ENCODE results near the gene PDHB. TPM values are rescaled to one million over a fixed set of nuclear protein-coding genes. Genes with fewer than 3 reads are reported as not detected.

The PDHB gene
- total and polyA plus RNA-seq, 10 donors: 46.6 to 82.1 (median 63.8) TPM

GRCh38 chr3:58466899-58467563 is 33.4 kb upstream of the PDHB start:
- no peaks in the 10 kb centered on the region for H3K27me3 ChIP-seq (replicated peaks in 1 of 7)
- 90 to 96% (median 94%) methylated on average over 4 of the region's 4 CpGs for WGBS, 5 donors
- peaks cover 8 to 37% (median 19%) of the 10 kb centered on the region in 6 donors for H3K4me1 ChIP-seq
- no peak overlapping the region for H3K27ac ChIP-seq
- no peaks in the 10 kb centered on the region for H3K36me3 ChIP-seq
- H3K9me3 ChIP-seq: no peaks in the 10 kb centered on the region
- no peak overlapping the region for H3K4me3 ChIP-seq
- no peak for DNase-seq
- intact Hi-C loops (cut with DNase I; ENCODE audit: low total_unique reads): loop anchor here (10.0 kb wide), 1 partner anchor 68 kb away; the partner anchor contains the start of gene ACOX2
- TF ChIP-seq POLR2A (IDR thresholded peaks at IDR 0.05): no peak
- no peak for TF ChIP-seq CTCF (IDR thresholded peaks at IDR 0.05 in 8 of 11, conservative IDR thresholded peaks at IDR 0.05 in 3 of 11)
- no peak for TF ChIP-seq POLR2AphosphoS5 (IDR thresholded peaks at IDR 0.05)

- intact Hi-C loops (cut with DNase I; ENCODE audit: low total_unique reads): loop anchor here (10.0 kb wide), 1 partner anchor 70 kb away; the partner anchor contains the start of gene ACOX2
- no peak for TF ChIP-seq POLR2A (IDR thresholded peaks at IDR 0.05)
- TF ChIP-seq POLR2AphosphoS5 (IDR thresholded peaks at IDR 0.05): no peak
- no peak for TF ChIP-seq CTCF (IDR thresholded peaks at IDR 0.05 in 8 of 11, conservative IDR thresholded peaks at IDR 0.05 in 3 of 11)
- DNase-seq: no peak
- no peaks in the 10 kb centered on the region for H3K36me3 ChIP-seq
- H3K4me1 ChIP-seq: peaks cover 8 to 17% (median 12%) of the 10 kb centered on the region in 6 donors
- no peak overlapping the region for H3K27ac ChIP-seq
- 40 to 52% (median 49%) methylated on average over 3 of the region's 3 CpGs for WGBS, 5 donors
- H3K4me3 ChIP-seq: no peak overlapping the region
- no peaks in the 10 kb centered on the region for H3K27me3 ChIP-seq (replicated peaks in 1 of 7)
- H3K9me3 ChIP-seq: no peaks in the 10 kb centered on the region
These were observed 31.2 kb upstream of the PDHB start for GRCh38 chr3:58464866-58465265.

- Histone ChIP-seq H3K4me1 (peaks cover 8 to 17% (median 12%) of the 10 kb centered on the region in 6 donors), H3K27me3 (replicated peaks in 1 of 7) (no peaks in the 10 kb centered on the region), H3K9me3 (no peaks in the 10 kb centered on the region), H3K4me3 (peak overlapping the region in 5 of 8 donors; percentile 1 to 58 (median 24)), H3K36me3 (no peaks in the 10 kb centered on the region), H3K27ac (no peak overlapping the region)
- intact Hi-C loops (cut with DNase I; ENCODE audit: low total_unique reads): loop anchor here (10.0 kb wide), 1 partner anchor 71 kb away; the partner anchor contains the start of gene ACOX2
- 44 to 48% (median 45%) methylated on average over 5 of the region's 5 CpGs for WGBS, 5 donors
- no peak for DNase-seq
- TF ChIP-seq POLR2A (IDR thresholded peaks at IDR 0.05): no peak
- peak in 1 of 11 experiments; percentile 5 for TF ChIP-seq CTCF (IDR thresholded peaks at IDR 0.05 in 8 of 11, conservative IDR thresholded peaks at IDR 0.05 in 3 of 11)
These were observed 30.3 kb upstream of the PDHB start for GRCh38 chr3:58463942-58464271.

GRCh38 chr3:58463181-58463941 is 29.7 kb upstream of the PDHB start:
- intact Hi-C loops (cut with DNase I; ENCODE audit: low total_unique reads): loop anchor here (10.0 kb wide), 1 partner anchor 71 kb away; the partner anchor contains the start of gene ACOX2
- peak overlapping the region in 6 of 8 donors; percentile 1 to 58 (median 18) for H3K4me3 ChIP-seq
- no peaks in the 10 kb centered on the region for H3K36me3 ChIP-seq
- 18 to 25% (median 24%) methylated on average over 18 of the region's 18 CpGs for WGBS, 5 donors
- DNase-seq: peak; percentile 87
- TF ChIP-seq CTCF (IDR thresholded peaks at IDR 0.05 in 8 of 11, conservative IDR thresholded peaks at IDR 0.05 in 3 of 11) (peak; percentile 47 to 79 (median 67)), POLR2A (IDR thresholded peaks at IDR 0.05) (no peak), POLR2AphosphoS5 (IDR thresholded peaks at IDR 0.05) (peak in 1 of 3 donors; percentile 32)
- no peaks in the 10 kb centered on the region for H3K9me3 ChIP-seq
- no peaks in the 10 kb centered on the region for H3K27me3 ChIP-seq (replicated peaks in 1 of 7)
- H3K27ac ChIP-seq: peak overlapping the region in 1 of 8 donors; percentile 4
- peaks cover 8 to 17% (median 12%) of the 10 kb centered on the region in 6 donors for H3K4me1 ChIP-seq

Measured in spleen (tissue), 11 donors.